ENCODE data around the gene LIN7B.

LIN7B gene

DNA sequence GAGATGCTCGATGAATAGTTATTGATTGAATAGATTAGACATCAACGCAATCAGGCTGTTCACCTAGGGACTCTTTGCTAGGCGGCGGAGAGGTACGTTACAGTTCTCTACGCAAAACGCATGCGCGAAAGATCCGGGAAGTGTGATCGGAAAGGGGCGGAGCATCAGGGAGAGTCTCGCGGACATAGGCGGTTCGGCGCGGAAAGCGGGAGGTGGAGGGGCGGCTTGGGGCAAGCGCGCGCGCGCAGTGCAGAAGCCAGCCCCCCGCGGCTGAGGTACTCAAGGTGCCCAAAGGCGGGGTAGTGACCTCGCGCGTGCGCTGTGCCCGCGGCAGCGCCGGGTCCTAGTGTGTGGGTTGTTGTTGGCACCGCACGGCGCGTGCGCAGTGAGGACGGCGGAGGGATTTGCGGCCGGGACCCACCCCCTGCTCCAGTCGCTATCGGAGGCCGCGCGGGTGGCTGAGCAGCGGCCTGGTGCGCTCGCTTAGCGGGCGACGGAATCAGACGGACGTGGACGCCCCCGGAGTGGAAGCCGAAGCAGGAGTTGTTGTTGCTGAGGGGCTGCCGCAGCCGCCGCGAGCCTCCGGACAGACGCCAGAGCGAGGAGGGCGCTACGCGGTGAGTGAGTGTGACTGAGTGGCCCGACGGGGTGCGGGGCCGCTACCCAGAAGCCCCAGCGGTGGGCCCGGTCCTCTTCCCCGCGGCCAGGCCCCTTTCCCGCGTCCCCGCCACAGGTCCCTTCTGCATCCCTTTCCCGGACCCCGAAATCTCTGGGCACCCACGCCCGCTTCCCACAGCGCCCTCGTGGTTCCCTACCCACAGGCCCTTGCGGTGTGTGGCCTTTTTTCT lies 28.9 kb upstream of the LIN7B start, which contains the start of gene SNRNP70:
TSS of gene SNRNP70 (plus strand) at position 432 of the 848 bp plus-strand sequence. CDS start 964 bp downstream, outside the sequence.
- TF ChIP-seq GATA2 (IDR thresholded peaks at IDR 0.05; ENCODE audit: low read depth, low read length) (no peak; the same call in 1 of the 2 replicates), GATA3 (IDR thresholded peaks at IDR 0.05; ENCODE audit: low read depth, low read length) (no peak)

DNA sequence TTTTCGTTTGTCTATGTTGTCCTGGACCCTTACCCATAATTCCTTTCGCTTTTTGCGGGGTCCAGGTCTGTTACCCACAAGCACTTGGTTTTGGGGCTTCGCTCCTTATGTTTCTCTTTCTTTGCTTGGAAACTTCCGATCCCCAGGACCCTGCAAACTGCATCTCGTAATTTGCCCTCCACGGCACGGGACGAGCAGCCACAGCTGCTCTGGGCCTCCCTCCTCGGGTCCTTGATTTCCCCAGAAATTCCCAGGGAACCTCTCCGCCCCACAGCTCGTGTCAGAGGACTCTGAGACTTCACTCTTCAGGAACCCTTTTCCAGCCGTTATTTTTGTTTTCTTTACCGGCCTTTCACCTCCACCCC lies 28.3 kb upstream of the LIN7B start:
- TF ChIP-seq GATA2 (IDR thresholded peaks at IDR 0.05; ENCODE audit: low read depth, low read length) (no peak), GATA3 (IDR thresholded peaks at IDR 0.05; ENCODE audit: low read depth, low read length) (no peak)

DNA sequence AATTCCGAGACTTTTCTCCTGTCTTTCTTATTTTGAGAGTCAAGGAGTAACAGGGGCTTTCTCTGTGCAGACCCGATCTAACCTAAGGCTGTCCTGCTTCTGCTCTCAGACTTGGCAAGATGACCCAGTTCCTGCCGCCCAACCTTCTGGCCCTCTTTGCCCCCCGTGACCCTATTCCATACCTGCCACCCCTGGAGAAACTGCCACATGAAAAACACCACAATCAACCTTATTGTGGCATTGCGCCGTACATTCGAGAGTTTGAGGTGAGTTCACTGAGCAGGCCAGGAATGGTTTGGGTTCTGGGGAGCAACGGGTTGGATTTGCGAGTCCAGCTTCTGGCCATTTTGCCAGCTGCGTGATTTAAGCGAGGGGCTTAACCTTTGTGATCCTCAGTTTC lies 27.9 kb upstream of the LIN7B start:
- TF ChIP-seq GATA3 (IDR thresholded peaks at IDR 0.05; ENCODE audit: low read depth, low read length): no peak
- TF ChIP-seq GATA2 (IDR thresholded peaks at IDR 0.05; ENCODE audit: low read depth, low read length): no peak

DNA sequence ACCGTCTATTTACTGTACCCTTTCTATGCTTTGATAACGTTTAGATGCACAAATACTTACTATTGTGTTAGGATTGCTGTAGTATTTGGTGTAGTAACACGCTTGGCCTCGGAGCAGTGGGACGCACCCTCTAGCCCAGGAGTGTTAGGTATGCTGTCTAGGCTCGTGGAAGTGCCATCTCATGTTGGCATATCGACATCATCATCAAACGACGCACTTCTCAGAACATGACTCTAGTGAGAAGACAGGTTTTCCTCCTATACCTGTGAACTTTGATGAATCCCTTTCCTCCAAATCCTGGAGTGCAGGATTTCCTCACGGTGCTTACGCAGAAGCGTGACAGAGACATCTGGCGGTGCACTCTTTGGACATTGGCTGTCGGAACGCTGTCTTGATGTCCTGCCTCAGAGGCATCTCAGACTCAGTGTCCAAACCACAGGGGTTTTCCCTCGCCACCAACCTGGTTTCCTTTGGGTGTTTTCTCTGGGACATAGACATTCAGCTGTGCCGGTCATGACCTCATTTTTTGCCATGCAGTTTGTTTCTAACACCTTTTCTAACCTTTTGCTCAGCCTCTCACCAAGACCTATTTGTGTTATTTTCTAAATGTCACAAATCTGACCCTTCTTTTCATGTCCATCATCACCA lies 22.7 kb upstream of the LIN7B start:
- no peak for TF ChIP-seq GATA2 (IDR thresholded peaks at IDR 0.05; ENCODE audit: low read depth, low read length)
- no peak for TF ChIP-seq GATA3 (IDR thresholded peaks at IDR 0.05; ENCODE audit: low read depth, low read length)

DNA sequence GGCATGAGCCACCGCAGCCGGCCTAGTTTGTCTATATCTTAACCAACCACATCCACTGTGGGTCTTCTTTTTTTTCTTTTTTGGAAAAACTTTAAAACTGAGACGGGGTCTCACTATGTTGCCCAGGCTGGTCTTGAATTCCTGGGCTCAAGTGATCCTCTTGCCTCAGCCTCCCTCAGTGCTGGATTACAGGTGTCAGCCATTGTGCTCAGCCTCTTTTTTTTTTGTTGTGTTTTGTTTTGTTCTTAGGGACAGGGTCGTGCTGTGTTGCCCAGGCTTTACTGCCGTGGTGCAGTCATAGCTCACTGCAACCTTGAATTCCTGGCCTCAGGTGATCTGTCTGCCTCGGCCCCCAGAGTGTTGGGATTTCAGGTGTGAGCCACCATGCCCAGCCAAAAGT lies 21.5 kb upstream of the LIN7B start:
- no peak for TF ChIP-seq GATA2 (IDR thresholded peaks at IDR 0.05; ENCODE audit: low read depth, low read length)
- no peak for TF ChIP-seq GATA3 (IDR thresholded peaks at IDR 0.05; ENCODE audit: low read depth, low read length)

DNA sequence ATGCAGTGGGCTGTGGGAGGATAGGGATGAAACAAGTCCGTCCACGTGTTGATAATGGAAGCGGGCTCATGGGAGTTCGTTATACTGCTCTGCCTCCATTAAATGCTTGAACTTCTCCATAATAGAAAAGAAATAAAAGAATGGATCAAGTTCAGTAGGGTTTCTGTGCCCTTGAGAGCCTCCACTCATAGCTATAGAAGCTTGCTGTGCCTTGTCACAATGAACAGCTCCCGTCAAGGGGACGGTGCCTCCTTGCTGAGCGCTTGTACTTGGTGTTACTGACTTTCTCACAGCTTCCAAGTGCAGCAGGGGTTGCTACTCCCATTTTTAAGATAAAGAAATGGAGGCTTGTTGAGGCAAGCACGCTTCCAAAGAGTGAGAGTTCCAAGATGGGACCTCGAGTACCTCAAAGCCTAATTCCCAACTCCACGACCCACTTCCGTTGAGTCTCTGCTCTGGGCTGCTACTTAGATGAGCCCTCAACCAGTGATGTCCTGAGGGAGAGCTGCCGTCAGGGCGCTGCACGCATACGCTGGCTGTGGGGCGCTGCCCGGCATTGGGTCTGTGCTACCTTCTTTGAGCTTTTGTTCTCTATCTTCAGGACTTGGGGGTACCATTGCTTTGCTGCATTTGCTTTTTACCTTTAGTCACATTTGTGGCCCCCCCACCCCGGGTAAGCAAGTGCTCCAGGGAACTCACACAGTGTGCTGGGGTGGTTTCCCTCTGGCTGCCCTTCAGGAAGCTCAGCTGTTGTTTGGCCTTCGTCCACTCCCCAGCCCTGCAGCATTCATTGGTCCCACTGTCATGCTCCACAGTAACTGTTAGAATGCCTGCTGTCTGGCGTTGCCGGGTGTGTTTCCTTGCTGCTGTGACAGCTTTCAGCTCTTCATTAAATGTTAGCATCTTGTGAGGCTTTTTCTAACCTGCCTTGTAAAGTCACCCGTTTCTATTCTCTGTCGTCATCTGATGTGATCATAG lies 19.4 kb upstream of the LIN7B start:
- TF ChIP-seq GATA2 (IDR thresholded peaks at IDR 0.05; ENCODE audit: low read depth, low read length) (no peak), GATA3 (IDR thresholded peaks at IDR 0.05; ENCODE audit: low read depth, low read length) (no peak)

DNA sequence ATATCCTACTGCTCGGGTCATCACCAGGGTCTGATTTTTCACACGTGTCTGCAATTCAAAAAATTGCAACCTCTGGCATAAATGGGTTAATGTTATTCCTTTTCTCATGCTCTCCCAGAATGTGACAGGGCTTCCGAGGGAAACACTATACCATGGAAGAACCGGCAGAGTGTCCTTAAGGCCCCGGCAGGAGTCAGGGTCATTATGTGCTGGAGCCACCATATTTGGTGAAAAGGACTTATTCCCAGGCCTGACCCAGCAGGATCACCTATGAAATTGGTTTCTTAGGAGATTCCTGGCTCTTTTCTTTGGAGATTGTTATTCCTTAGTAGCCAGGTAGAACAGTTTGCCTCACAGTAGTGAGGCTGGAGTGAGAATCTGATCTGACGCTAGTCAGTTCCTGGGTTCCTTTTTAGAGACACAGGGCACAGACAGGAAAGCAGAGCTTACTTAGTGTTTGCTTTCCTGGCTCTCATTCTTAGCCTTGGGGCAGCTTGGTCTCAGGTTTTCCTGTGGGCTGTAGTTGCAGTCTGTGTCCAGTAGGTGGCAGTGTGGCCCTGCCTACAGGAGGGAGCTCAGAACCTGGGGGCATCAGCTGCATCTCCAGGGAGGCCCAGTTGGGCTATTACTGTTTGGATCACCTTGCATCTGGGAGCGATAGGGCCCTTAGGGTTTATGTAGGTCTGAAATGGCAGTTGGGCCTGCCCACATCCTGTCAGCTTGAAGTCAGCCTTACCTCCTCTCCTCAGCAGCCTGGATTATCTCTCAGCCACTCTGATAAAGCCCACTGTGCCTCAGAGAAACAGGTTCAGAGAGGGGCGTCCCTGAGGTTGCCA lies 16.5 kb upstream of the LIN7B start:
- TF ChIP-seq GATA3 (IDR thresholded peaks at IDR 0.05; ENCODE audit: low read depth, low read length) (no peak), GATA2 (IDR thresholded peaks at IDR 0.05; ENCODE audit: low read depth, low read length) (no peak)

DNA sequence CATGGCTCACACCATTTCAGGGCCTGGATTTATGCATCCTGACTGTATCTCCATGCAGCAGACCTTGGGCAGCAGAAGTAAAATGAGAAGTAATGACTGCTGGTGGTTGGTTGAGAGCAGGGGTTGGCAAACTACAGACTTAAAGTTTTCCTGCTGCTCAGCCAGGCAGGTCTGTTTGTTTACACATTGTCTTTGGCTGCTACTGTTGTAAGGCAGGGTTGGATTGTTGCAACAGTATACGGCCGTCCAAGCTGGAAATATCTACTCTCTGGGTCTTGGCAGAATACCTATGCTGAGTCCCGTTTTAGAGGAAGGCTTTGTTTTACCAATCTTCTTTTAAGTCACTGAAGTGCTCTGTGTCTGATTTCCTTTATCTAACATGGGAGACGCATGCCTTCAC lies 15.4 kb upstream of the LIN7B start:
- TF ChIP-seq GATA2 (IDR thresholded peaks at IDR 0.05; ENCODE audit: low read depth, low read length): no peak
- TF ChIP-seq GATA3 (IDR thresholded peaks at IDR 0.05; ENCODE audit: low read depth, low read length): no peak

DNA sequence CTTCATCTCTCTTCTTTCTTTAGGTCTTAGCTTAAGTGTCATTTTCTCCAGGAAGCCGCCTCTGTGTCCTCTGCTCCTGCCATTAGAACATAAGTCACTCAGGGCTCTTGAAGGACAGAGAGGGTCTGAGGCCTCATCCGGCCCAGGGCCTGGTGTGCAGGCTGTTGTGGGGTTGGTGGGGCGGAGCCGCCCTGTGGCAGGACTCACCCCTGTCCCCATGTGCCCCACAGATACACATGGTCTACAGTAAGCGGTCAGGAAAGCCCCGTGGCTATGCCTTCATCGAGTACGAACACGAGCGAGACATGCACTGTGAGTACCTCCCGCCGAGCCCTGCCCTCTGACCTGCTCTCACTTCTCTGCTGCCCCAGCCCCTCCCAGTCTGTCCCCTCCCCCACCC lies 13.0 kb upstream of the LIN7B start:
- TF ChIP-seq GATA3 (IDR thresholded peaks at IDR 0.05; ENCODE audit: low read depth, low read length): no peak
- TF ChIP-seq GATA2 (IDR thresholded peaks at IDR 0.05; ENCODE audit: low read depth, low read length): no peak

DNA sequence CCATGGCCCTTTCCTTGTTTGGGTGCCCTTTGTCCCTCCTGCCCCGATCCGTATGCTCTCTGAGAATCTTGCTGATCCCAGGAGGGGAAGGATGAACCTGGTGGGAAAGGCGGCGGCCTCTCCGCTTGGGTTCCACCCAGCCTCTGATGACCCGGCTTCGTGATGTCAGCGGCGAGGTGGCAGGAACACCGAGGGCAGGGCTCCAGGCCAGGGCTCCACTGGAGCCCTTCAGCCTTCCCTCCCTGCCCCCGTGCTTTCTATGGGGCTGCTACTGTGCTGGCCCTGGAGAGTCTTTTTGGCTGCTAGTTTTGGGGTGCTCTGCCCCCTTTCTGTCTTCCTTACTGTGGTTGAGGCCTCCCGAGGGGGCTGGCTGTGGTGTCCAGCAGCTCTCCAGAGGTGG lies 11.9 kb upstream of the LIN7B start:
- TF ChIP-seq GATA2 (IDR thresholded peaks at IDR 0.05; ENCODE audit: low read depth, low read length) (no peak), GATA3 (IDR thresholded peaks at IDR 0.05; ENCODE audit: low read depth, low read length) (no peak)

DNA sequence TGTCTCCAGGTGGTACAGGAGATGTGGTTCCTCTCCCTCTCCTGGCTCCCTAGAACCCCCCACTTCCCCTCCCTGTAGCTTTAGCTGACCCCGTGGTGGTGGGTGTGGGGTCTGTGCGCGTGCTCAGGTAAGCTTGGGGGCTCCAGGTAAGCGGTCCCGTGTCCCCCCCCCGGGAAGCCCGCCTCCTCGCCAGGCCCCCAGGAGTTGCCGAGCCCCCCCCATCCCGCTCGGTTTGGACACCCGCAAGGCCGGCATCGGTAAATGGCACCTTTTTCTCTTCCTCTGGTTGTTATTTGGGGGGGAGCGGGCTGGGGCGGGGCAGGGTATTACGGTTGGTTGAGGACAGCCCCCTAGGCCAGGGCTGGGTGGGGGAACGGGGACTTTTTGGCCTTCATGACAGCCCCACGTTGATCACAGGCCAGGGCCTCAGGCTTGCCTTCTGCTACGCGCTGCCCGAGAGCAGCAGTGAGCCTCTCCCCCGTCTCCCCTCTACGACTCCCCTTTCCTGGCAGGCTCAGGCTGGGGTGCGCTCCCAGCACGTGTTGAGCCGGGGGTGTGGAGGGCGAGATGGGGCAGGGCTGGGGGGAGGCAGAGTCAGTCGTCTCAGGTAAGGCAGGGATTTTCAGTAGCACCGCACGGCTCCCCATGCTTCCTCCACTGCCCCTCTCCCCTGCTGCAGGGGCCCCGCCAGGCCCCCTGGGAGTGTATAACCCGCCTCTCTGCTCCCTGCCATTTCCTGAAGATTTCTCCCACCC lies 10.7 kb upstream of the LIN7B start:
- TF ChIP-seq GATA3 (IDR thresholded peaks at IDR 0.05; ENCODE audit: low read depth, low read length): no peak
- TF ChIP-seq GATA2 (IDR thresholded peaks at IDR 0.05; ENCODE audit: low read depth, low read length): no peak

DNA sequence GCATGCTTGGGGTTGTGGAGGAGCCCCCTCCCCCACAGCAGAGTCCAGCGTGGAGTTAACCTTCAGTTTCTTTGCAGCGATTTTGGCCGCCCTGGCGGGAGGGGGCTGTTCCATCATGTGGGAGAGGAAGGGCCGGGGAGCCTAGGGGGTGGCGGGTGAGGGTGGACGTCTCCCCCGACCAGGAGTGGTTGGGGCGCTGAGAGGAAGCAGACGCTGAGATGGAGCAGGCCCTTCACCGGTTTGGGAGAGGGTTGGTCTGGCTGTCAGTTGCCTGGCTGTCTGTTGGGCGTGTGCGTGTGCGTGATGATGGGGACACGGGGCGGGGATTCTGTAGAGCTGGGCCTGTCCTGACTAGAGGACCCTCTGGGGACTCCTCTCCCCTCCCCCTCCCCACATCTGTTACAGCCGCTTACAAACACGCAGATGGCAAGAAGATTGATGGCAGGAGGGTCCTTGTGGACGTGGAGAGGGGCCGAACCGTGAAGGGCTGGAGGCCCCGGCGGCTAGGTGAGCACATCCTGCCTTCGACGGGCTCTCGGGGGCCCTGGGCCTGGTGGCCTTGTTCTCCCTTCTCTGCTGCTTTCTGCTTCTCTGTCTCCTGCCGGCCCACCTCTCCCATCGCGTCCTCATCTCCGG lies 9.8 kb upstream of the LIN7B start:
- TF ChIP-seq GATA2 (IDR thresholded peaks at IDR 0.05; ENCODE audit: low read depth, low read length): no peak
- no peak for TF ChIP-seq GATA3 (IDR thresholded peaks at IDR 0.05; ENCODE audit: low read depth, low read length)
